ENCODE data around the gene STARD5.

The STARD5 gene

GRCh38 chr15:81289910-81290309 is 34.0 kb downstream of the STARD5 start:
- no peak for DNase-seq

GRCh38 chr15:81288616-81289015 is 35.3 kb downstream of the STARD5 start:
- DNase-seq: no peak

GRCh38 chr15:81288040-81288439 is 35.9 kb downstream of the STARD5 start:
- no peak for DNase-seq

GRCh38 chr15:81286621-81287121 is 37.3 kb downstream of the STARD5 start:
- DNase-seq: peak; percentile 30 to 48

- DNase-seq: no peak
Observed at GRCh38 chr15:81285461-81285860, 38.5 kb downstream of the STARD5 start.

GRCh38 chr15:81284256-81285031 is 39.5 kb downstream of the STARD5 start:
- DNase-seq: no peak

GRCh38 chr15:81282911-81283310 is 41.0 kb downstream of the STARD5 start:
- DNase-seq: no peak

GRCh38 chr15:81282606-81282895 is 41.4 kb downstream of the STARD5 start:
- DNase-seq: no peak

GRCh38 chr15:81281766-81282605 is 42.0 kb downstream of the STARD5 start:
- no peak for DNase-seq

- no peak for DNase-seq
Observed at GRCh38 chr15:81281456-81281735, 42.5 kb downstream of the STARD5 start.

- no peak for DNase-seq
Observed at GRCh38 chr15:81280696-81281455, 43.1 kb downstream of the STARD5 start.

GRCh38 chr15:81279621-81280485 is 44.1 kb downstream of the STARD5 start:
- no peak for DNase-seq

- no peak for DNase-seq
Observed at GRCh38 chr15:81278306-81279029, 45.5 kb downstream of the STARD5 start.

GRCh38 chr15:81277851-81278250 is 46.1 kb downstream of the STARD5 start:
- no peak for DNase-seq

GRCh38 chr15:81276967-81277366 is 47.0 kb downstream of the STARD5 start:
- no peak for DNase-seq

GRCh38 chr15:81275711-81276392 is 48.1 kb downstream of the STARD5 start:
- no peak for DNase-seq

GRCh38 chr15:81274931-81275707 is 48.8 kb downstream of the STARD5 start:
- peak; percentile 80 to 81 for DNase-seq

GRCh38 chr15:81274255-81274654 is 49.7 kb downstream of the STARD5 start:
- DNase-seq: no peak

GRCh38 chr15:81273855-81274254 is 50.1 kb downstream of the STARD5 start:
- no peak for DNase-seq

GRCh38 chr15:81273200-81273599 is 50.7 kb downstream of the STARD5 start:
- no peak for DNase-seq

All from CD4-positive, alpha-beta T cell treated with Interleukin-1 beta for 1 hour (primary cell).